DMS153 treated with DMSO at 0.1 percent for 48 hours (cell line): Measurements from ENCODE around the gene PTPRD.
A peak's percentile ranks its signal among the peaks of the same experiment; 100 is the strongest.

Source experiments
- DNase-seq: peaks from one replicate; lab custom pipeline; 2025; ENCODE audit not compliant: unreplicated experiment; lab: John Stamatoyannopoulos, UW

The PTPRD gene

GRCh38 chr9:10062629-10063395 is 550.0 kb downstream of the PTPRD start:
- DNase-seq: no peak

GRCh38 chr9:10059044-10059443 is 553.8 kb downstream of the PTPRD start:
- DNase-seq: no peak

GRCh38 chr9:10055886-10056395 is 556.9 kb downstream of the PTPRD start:
- DNase-seq: no peak

- no peak for DNase-seq
These were observed 558.3 kb downstream of the PTPRD start for GRCh38 chr9:10054456-10054855.

GRCh38 chr9:10052916-10053315 is 559.9 kb downstream of the PTPRD start:
- DNase-seq: no peak

- DNase-seq: no peak
These were observed 560.6 kb downstream of the PTPRD start for GRCh38 chr9:10052181-10052580.

- DNase-seq: no peak
These were observed 562.8 kb downstream of the PTPRD start for GRCh38 chr9:10050016-10050415.

GRCh38 chr9:10048994-10049393 is 563.8 kb downstream of the PTPRD start:
- no peak for DNase-seq

GRCh38 chr9:10045598-10045997 is 567.2 kb downstream of the PTPRD start:
- peak; percentile 56 for DNase-seq

- no peak for DNase-seq
These were observed 571.0 kb downstream of the PTPRD start for GRCh38 chr9:10041726-10042229.

GRCh38 chr9:10036095-10036494 is 576.7 kb downstream of the PTPRD start:
- DNase-seq: no peak

GRCh38 chr9:10032166-10032565 is 580.6 kb downstream of the PTPRD start:
- DNase-seq: no peak

GRCh38 chr9:10026443-10026984 is 586.3 kb downstream of the PTPRD start:
- DNase-seq: no peak

GRCh38 chr9:10015755-10016154 is 597.0 kb downstream of the PTPRD start:
- DNase-seq: no peak

- DNase-seq: peak; percentile 97
These were observed 597.9 kb downstream of the PTPRD start for GRCh38 chr9:10014889-10015288.

- DNase-seq: no peak
These were observed 603.4 kb downstream of the PTPRD start for GRCh38 chr9:10009401-10009800.

GRCh38 chr9:10008101-10008799 is 604.6 kb downstream of the PTPRD start:
- no peak for DNase-seq

GRCh38 chr9:10007356-10007755 is 605.4 kb downstream of the PTPRD start:
- no peak for DNase-seq

GRCh38 chr9:10005206-10005605 is 607.6 kb downstream of the PTPRD start:
- DNase-seq: no peak

GRCh38 chr9:10003047-10003446 is 609.8 kb downstream of the PTPRD start:
- no peak for DNase-seq

- no peak for DNase-seq
These were observed 612.1 kb downstream of the PTPRD start for GRCh38 chr9:10000669-10001068.
